Measurements from ENCODE around the gene GABRD.

Gene GABRD

DNA sequence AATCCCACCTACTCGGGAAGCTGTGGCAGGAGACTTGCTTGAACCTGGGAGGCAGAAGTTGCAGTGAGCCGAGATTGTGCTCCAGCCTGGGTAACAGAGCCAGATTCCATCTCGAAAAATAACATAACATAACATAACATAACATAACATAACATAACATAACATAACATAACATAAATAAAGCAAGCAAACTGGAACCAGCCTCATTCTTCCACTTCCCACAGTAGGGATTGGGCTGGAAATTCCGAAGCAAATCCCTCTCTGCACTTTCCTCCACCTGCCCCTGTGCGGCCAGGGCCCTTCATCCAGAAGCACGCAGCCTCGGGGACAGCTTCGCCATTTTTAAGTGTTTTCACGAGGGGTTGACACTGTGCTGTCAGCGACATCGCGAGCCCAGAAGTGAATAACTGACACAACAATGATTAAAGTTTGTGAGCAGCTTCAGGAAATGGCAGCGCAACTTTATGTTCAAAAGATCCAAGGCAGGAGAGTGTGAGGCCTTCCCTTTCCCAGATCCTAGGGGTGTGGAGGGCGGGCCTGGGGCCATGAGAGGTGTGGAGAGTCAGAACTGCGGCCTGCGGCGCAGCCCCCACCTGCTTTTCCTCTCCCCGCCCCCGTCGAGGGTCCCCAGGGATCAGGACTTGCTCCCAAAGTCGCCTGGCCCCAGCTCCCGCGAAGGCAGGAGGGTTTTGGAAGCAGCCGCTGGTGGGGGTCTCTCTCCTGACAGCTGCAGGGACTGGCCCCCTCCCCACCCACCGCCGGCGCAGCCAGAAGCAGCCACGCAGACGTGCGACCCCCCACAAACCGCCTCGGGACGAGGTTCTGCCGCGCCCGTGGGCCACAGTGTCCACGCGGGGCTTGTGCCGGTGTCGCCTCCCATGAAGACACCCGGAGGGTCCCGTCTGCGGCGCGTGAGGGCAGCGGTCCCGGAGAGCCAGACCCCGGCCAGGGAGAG lies 651 bp upstream of the GABRD start:
- Histone ChIP-seq H3K4me1 (ENCODE audit: control extremely low read depth in 1 of 4, control insufficient read depth in 4 of 4, insufficient read depth in 4 of 4, low read length in 3 of 4) (peaks cover 0 to 19% (median 7%) of the 10 kb centered on the region in 4 experiments), H3K4me3 (ENCODE audit: control insufficient read depth in 1 of 7, extremely low read depth in 1 of 7, insufficient read depth in 4 of 7, low read depth in 2 of 7, low read length in 6 of 7) (peak overlapping the region in 3 of 7 experiments; percentile 11 to 36 (median 23)), H3K27ac (ENCODE audit: insufficient read depth in 1 of 2, low read depth in 1 of 2, low read length in 2 of 2, poor library complexity in 1 of 2, severe bottlenecking in 2 of 2) (no peak overlapping the region), H3K36me3 (ENCODE audit: control insufficient read depth in 4 of 4, insufficient read depth in 4 of 4, low read length in 3 of 4) (no peaks in the 10 kb centered on the region), H3K9me3 (ENCODE audit: control extremely low read depth in 1 of 5, control insufficient read depth in 4 of 5, insufficient read depth in 2 of 5, low read depth in 1 of 5, low read length in 4 of 5) (no peaks in the 10 kb centered on the region), H3K27me3 (replicated peaks in 2 of 5; ENCODE audit: control insufficient read depth in 4 of 5, insufficient read depth in 5 of 5, low read length in 4 of 5) (peaks cover 4 to 90% (median 35%) of the 10 kb centered on the region in 5 experiments)
- DNase-seq, result peak in 2 of 3 donors; percentile 9 to 23
- POLR2A ChIA-PET, result no interaction called here
- CTCF ChIA-PET, result interaction anchor here (1.1 to 1.4 kb wide), 2 partner anchors 12 to 26 kb away, joined by 3 to 4 read pairs; no protein-coding TSS in a partner anchor
- WGBS (ENCODE audit: insufficient coverage), result 17% methylated on average over 19 of the region's 48 CpGs

DNA sequence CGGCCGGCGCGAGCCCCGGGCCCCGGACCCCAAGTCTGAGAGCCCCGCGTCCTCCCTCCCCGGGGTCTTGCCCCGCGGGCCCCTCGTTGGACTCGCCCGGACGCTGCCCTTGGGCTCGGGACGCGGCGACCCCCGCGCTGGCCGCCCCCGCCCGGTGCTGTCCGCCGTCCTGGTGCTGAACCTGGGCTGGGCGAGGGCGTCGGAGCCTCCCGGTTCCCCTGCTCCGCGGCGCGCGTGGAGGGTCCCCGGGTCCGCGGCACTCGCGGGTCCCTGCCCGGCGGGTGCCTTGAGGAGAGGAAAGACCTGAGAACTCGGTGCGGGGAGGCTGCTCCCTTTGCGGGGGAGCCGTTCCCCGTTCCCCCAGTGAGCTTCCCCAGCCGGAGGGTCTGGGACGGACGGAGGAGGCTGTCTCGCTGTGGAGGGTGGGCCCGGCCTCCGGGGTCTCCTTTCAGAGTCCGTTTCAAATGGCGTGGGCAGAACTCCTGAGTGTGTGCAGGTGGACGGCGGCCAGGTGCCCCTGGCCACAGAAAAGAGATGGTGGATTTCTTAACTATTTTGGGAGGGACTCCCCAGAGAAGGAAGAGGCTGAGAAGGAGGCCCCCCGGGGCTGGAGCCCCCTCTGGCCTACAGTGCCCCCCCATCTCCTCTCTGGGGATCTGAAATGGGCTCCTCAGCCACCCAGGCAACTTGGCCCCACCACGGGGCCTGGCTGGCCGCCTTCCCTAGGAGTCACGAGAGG lies 595 bp downstream of the GABRD start:
- Histone ChIP-seq H3K4me3 (ENCODE audit: control insufficient read depth in 1 of 7, extremely low read depth in 1 of 7, insufficient read depth in 4 of 7, low read depth in 2 of 7, low read length in 6 of 7) (peak overlapping the region in 4 of 7 experiments; percentile 4 to 32 (median 18)), H3K4me1 (ENCODE audit: control extremely low read depth in 1 of 4, control insufficient read depth in 4 of 4, insufficient read depth in 4 of 4, low read length in 3 of 4) (peaks cover 0 to 18% (median 8%) of the 10 kb centered on the region in 4 experiments), H3K9me3 (ENCODE audit: control extremely low read depth in 1 of 5, control insufficient read depth in 4 of 5, insufficient read depth in 2 of 5, low read depth in 1 of 5, low read length in 4 of 5) (no peaks in the 10 kb centered on the region), H3K27ac (ENCODE audit: insufficient read depth in 1 of 2, low read depth in 1 of 2, low read length in 2 of 2, poor library complexity in 1 of 2, severe bottlenecking in 2 of 2) (no peak overlapping the region), H3K27me3 (replicated peaks in 2 of 5; ENCODE audit: control insufficient read depth in 4 of 5, insufficient read depth in 5 of 5, low read length in 4 of 5) (peaks cover 4 to 79% (median 35%) of the 10 kb centered on the region in 5 experiments), H3K36me3 (ENCODE audit: control insufficient read depth in 4 of 4, insufficient read depth in 4 of 4, low read length in 3 of 4) (no peaks in the 10 kb centered on the region)
- ChIA-PET CTCF (no interaction called here), POLR2A (no interaction called here)
- DNase-seq, result peak in 2 of 3 donors; percentile 39 to 58
- 15% methylated on average over 44 of the region's 61 CpGs for WGBS (ENCODE audit: insufficient coverage)

DNA sequence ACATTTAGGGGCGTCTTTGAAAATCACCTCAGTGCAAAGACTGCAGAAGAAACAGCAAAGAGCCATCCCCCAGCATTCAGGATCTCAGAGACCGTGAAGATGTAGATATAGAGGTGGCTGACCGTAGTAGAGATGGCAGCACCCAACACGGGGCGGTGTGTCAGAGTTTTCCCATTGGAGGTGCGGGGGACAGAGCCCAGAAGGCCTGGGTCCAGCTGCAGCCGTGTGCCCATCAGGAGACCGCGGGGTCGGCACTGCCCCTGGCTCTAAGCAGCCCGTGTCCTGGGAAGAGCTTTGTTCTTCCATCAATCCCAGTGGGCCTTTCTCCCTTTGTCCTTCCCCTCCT lies 1.1 kb downstream of the GABRD start:
- CTCF ChIA-PET, result no interaction called here
- H3K4me3 ChIP-seq (ENCODE audit: control insufficient read depth in 1 of 7, extremely low read depth in 1 of 7, insufficient read depth in 4 of 7, low read depth in 2 of 7, low read length in 6 of 7), result no peak overlapping the region
- no peaks in the 10 kb centered on the region for H3K9me3 ChIP-seq (ENCODE audit: control extremely low read depth in 1 of 5, control insufficient read depth in 4 of 5, insufficient read depth in 2 of 5, low read depth in 1 of 5, low read length in 4 of 5)
- peaks cover 0 to 19% (median 10%) of the 10 kb centered on the region in 4 experiments for H3K4me1 ChIP-seq (ENCODE audit: control extremely low read depth in 1 of 4, control insufficient read depth in 4 of 4, insufficient read depth in 4 of 4, low read length in 3 of 4)
- POLR2A ChIA-PET, result no interaction called here
- WGBS (ENCODE audit: insufficient coverage), result 90% methylated on average over 11 of the region's 11 CpGs
- no peak for DNase-seq
- peaks cover 4 to 74% (median 32%) of the 10 kb centered on the region in 5 experiments for H3K27me3 ChIP-seq (replicated peaks in 2 of 5; ENCODE audit: control insufficient read depth in 4 of 5, insufficient read depth in 5 of 5, low read length in 4 of 5)
- no peaks in the 10 kb centered on the region for H3K36me3 ChIP-seq (ENCODE audit: control insufficient read depth in 4 of 4, insufficient read depth in 4 of 4, low read length in 3 of 4)
- H3K27ac ChIP-seq (ENCODE audit: insufficient read depth in 1 of 2, low read depth in 1 of 2, low read length in 2 of 2, poor library complexity in 1 of 2, severe bottlenecking in 2 of 2), result no peak overlapping the region

DNA sequence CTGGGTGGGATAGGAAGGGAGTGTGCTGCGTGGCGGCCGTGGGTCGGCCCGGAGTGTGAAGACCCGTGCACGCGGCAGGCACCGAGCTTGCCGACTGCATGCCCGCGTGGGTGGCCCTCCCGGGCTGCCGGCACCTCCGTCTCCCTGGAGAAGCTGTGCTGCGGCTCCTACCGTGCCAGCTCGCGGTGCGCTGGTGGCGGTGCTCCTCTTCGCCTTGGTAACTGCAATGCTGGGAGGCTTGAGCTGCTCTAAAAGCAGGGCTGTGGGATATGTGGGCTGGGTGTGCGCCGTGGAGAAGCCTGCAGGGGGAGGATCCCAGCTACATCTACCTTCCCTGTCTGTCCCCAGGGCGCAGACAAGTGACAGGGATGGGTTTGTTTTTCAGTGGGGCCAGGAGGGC lies 2.4 kb downstream of the GABRD start:
- Histone ChIP-seq H3K4me3 (ENCODE audit: control insufficient read depth in 1 of 7, extremely low read depth in 1 of 7, insufficient read depth in 4 of 7, low read depth in 2 of 7, low read length in 6 of 7) (no peak overlapping the region), H3K9me3 (ENCODE audit: control extremely low read depth in 1 of 5, control insufficient read depth in 4 of 5, insufficient read depth in 2 of 5, low read depth in 1 of 5, low read length in 4 of 5) (no peaks in the 10 kb centered on the region), H3K36me3 (ENCODE audit: control insufficient read depth in 4 of 4, insufficient read depth in 4 of 4, low read length in 3 of 4) (no peaks in the 10 kb centered on the region), H3K27ac (ENCODE audit: insufficient read depth in 1 of 2, low read depth in 1 of 2, low read length in 2 of 2, poor library complexity in 1 of 2, severe bottlenecking in 2 of 2) (no peak overlapping the region), H3K27me3 (replicated peaks in 2 of 5; ENCODE audit: control insufficient read depth in 4 of 5, insufficient read depth in 5 of 5, low read length in 4 of 5) (peaks cover 4 to 62% (median 28%) of the 10 kb centered on the region in 5 experiments), H3K4me1 (ENCODE audit: control extremely low read depth in 1 of 4, control insufficient read depth in 4 of 4, insufficient read depth in 4 of 4, low read length in 3 of 4) (peaks cover 0 to 27% (median 18%) of the 10 kb centered on the region in 4 experiments)
- DNase-seq, result no peak
- ChIA-PET CTCF (interaction anchor here (0.9 to 2.7 kb wide), 3 partner anchors 10 to 37 kb away, joined by 3 to 10 read pairs (median 3); no protein-coding TSS in a partner anchor), POLR2A (no interaction called here)
- 90% methylated on average over 25 of the region's 25 CpGs for WGBS (ENCODE audit: insufficient coverage)

DNA sequence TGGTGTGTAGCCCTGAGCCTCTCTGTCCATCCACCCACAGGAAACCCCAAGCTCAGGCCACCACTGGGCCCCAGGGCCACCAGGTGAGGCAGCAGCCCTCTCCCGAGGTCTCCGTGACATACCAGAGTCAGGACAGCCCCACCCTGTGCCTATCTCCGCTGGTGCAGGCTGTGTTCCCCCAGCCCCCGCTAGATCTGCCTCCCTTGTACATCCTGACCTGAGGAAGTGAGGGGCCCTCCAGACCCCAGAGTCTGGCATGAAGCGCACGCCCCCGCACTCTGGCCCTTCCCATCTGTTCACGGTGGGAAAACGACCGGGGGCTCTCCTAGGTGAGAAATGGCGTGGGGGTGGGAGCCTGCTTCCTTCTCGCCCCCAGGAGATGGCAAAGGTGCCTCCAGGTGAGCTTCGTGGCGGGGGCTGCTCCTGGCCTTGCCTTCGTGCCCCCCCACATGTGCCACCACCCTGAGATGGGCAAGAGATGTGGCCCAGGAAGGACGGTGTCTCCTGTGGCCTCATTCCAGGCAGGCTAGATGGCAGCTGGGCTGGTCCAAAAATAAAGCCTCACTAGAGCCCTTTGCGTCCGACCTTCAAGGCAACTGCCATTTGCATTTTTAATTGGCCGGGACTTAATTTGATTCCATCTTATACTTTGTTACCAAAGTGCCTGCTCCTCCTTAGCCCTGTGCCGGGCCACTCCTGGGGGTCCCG lies 3.1 kb downstream of the GABRD start:
- peaks cover 4 to 57% (median 25%) of the 10 kb centered on the region in 5 experiments for H3K27me3 ChIP-seq (replicated peaks in 2 of 5; ENCODE audit: control insufficient read depth in 4 of 5, insufficient read depth in 5 of 5, low read length in 4 of 5)
- 71% methylated on average over 21 of the region's 21 CpGs for WGBS (ENCODE audit: insufficient coverage)
- ChIA-PET POLR2A (no interaction called here), CTCF (interaction anchor here (1.0 to 2.7 kb wide), 2 partner anchors 9 to 22 kb away, joined by 3 to 10 read pairs; no protein-coding TSS in a partner anchor)
- DNase-seq, result no peak
- H3K4me1 ChIP-seq (ENCODE audit: control extremely low read depth in 1 of 4, control insufficient read depth in 4 of 4, insufficient read depth in 4 of 4, low read length in 3 of 4), result peaks cover 0 to 27% (median 18%) of the 10 kb centered on the region in 4 experiments
- no peaks in the 10 kb centered on the region for H3K9me3 ChIP-seq (ENCODE audit: control extremely low read depth in 1 of 5, control insufficient read depth in 4 of 5, insufficient read depth in 2 of 5, low read depth in 1 of 5, low read length in 4 of 5)
- H3K36me3 ChIP-seq (ENCODE audit: control insufficient read depth in 4 of 4, insufficient read depth in 4 of 4, low read length in 3 of 4), result no peaks in the 10 kb centered on the region
- H3K27ac ChIP-seq (ENCODE audit: insufficient read depth in 1 of 2, low read depth in 1 of 2, low read length in 2 of 2, poor library complexity in 1 of 2, severe bottlenecking in 2 of 2), result no peak overlapping the region
- no peak overlapping the region for H3K4me3 ChIP-seq (ENCODE audit: control insufficient read depth in 1 of 7, extremely low read depth in 1 of 7, insufficient read depth in 4 of 7, low read depth in 2 of 7, low read length in 6 of 7)

DNA sequence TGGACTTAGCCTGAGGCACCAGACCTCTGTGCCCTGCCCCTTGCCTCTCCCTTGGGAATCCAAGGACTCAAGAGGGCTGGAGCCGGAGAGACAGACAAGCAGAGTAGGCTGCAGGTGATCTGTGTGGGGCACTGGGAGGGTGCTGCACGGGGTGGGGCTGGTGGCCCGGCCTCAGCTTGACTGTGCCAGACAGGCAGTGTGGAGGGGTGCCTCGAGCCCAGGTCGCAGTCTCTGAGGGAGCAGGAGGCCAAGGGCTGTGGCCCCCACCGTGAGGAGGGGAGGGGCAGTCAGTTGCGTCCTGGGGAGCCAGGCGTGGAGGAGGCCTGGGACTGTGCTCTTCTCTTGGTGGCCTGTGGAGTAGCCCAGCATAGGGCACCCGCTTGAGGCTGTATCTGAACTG lies 4.0 kb downstream of the GABRD start:
- Histone ChIP-seq H3K36me3 (ENCODE audit: control insufficient read depth in 4 of 4, insufficient read depth in 4 of 4, low read length in 3 of 4) (no peaks in the 10 kb centered on the region), H3K4me3 (ENCODE audit: control insufficient read depth in 1 of 7, extremely low read depth in 1 of 7, insufficient read depth in 4 of 7, low read depth in 2 of 7, low read length in 6 of 7) (no peak overlapping the region), H3K9me3 (ENCODE audit: control extremely low read depth in 1 of 5, control insufficient read depth in 4 of 5, insufficient read depth in 2 of 5, low read depth in 1 of 5, low read length in 4 of 5) (no peaks in the 10 kb centered on the region), H3K27me3 (replicated peaks in 2 of 5; ENCODE audit: control insufficient read depth in 4 of 5, insufficient read depth in 5 of 5, low read length in 4 of 5) (peaks cover 4 to 47% (median 18%) of the 10 kb centered on the region in 5 experiments), H3K27ac (ENCODE audit: insufficient read depth in 1 of 2, low read depth in 1 of 2, low read length in 2 of 2, poor library complexity in 1 of 2, severe bottlenecking in 2 of 2) (no peak overlapping the region), H3K4me1 (ENCODE audit: control extremely low read depth in 1 of 4, control insufficient read depth in 4 of 4, insufficient read depth in 4 of 4, low read length in 3 of 4) (peaks cover 0 to 27% (median 18%) of the 10 kb centered on the region in 4 experiments)
- CTCF ChIA-PET, result interaction anchor here (2.7 kb wide), 1 partner anchor 21 kb away, joined by 10 read pairs; no protein-coding TSS in a partner anchor
- POLR2A ChIA-PET, result no interaction called here
- WGBS (ENCODE audit: insufficient coverage), result 96% methylated on average over 8 of the region's 9 CpGs
- DNase-seq, result no peak
